HG03139 (cell line): ENCODE data around the gene VSX1.

ENCODE experiments used
- ATAC-seq: cut with Tn5 transposase; IDR thresholded peaks from one replicate; pipeline ENCODE4 v1.9.1; 2021; ENCODE audit not compliant: unreplicated experiment

VSX1 gene

DNA sequence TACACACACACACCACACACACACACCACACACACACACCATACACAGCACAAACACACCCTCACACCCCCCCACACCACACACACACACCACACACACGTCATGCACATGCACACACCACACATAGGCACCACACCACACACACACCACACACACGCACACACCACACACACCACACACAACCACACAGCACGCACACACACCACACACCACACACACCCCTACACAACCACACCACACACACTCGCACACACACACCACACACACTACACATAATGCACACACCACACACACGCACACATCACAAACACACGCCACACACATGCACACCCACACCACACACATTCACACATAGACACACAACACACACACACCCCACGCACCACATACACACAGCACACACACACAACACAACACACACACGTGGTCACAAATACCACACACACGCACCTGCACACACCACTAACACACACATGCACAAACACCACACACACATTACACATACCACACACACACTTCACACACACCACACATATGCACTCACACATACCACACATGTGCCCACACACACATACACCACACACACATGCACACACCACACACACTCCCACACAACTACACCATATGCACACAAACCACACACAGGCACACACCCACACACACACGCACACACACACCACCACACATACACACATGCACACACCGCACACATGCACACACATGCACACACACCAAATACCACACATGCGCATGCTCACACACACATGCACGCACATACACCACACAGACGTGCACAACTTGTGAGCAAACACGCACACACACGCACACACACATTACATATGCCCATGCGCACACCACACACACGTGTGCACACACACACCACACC is 14.6 kb downstream of the VSX1 start:
- ATAC-seq: no peak

DNA sequence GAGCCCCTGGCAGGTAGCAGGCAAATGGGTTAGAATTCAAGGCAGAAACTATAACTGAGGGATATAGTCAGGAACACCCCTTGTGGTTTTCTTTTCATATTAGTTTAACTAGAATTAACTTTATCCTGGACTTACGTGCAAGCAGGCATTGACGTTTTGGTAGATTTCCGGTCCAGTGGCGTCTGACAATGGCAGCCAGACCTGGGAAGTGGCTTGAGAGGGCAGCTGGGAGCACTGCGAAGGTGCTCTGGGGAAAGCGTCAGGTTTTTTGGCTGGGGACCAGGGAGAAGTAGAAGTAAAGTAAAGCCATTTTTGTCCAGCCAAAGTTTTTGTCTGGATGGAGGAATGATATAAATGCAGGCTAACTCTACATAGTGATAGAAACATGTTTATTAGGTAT is 15.6 kb downstream of the VSX1 start:
- no peak for ATAC-seq

DNA sequence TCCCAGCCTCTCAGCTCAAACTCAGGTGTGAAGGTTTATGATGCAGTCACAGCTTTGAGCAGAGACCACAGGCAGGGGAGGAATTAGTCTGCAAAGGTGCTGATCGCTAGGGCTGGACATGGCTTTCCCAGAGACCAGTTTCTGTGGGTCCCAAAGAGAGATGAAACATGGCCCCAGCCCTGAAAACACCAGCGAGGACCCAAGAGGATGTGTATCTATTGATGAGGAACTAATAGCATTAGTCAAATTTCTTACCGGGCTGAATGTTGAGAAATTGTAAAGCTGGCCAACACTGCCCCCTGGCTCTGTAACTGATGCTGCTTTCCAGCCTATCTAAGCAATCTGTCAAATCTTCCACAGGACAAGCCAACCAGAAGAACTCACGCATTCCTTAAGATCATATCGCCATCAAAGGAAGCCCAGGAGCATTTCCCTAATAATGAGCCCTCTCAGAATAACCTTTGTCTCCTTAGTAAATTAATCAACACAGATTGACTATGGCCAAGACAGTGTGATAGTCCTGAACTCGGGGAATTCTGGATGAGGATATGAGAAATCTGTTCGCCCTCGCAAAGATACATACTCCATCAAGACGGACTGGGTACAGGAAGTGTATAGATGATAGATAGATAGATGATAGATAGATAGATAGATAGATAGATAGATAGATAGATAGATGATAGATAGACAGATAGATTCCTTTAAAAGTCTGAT is 16.2 kb downstream of the VSX1 start:
- no peak for ATAC-seq

DNA sequence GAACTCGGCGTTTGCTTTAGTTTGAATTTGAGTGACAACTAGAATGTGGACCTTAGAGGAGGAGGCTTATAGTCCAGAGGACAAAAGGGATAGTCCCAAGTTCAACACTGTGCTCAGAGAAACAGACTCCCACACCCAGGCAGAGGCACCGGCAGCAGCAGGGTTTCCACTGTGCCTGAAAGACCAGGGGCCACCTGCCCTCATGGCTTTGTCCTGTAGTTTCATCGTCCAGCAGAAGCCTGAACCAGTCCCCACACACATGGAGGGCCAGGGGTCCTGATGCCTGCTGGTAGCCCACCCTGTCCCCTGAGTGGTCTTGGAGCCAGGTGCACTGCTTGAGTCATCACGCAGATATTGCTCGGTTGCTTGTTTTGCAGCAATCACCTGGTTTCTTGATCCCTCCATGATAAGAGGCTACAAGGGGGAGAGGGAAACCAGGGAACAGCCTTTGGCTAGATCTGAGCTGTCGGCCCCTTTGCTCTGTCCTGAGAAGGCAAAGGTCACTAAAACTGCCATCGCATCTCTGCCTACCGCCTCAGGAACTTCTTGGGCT is 16.8 kb downstream of the VSX1 start:
- no peak for ATAC-seq

DNA sequence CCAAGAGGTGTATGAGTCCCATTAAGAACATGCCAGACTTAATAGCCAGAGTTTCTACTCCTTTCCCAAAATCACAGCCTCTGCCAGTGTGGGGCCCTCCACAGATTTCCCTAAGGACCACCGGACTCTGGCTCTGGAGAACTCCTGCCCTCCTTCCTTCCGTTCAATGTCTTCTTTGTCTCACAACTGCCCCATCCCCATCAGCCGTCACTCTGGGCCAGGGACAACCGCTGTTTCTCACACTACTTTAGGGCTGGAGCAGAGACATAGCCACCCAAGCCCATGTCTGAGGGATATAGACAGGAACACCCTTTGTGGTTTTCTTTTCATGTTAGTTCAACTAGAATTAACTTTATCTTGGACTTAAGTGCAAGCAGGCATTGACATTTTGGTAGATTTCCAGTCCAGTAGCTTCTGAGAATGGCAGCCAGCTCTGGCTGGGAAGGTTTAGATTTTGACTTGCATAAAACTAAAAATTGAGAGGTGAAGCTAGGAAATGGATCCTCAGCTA is 17.3 kb downstream of the VSX1 start:
- no peak for ATAC-seq

DNA sequence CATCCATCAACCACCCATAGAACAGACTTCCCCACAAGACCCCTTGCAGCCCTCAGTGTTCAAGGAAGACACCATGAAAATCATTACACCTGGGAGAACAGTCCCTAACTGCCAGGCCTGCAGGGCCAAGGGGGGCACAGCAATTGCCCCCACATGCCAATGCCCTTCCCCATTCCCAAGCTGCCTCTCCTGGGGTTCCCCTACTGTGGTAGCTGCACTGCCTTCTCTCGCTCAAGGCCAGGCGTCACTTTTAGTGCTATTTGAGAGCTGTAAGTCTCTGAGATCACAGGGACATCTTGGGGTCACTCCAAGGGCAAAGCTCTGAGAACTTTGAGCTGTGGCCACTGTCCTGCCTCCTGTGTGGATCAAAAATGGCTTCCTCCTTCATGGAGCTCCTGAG is 18.0 kb downstream of the VSX1 start:
- no peak for ATAC-seq

DNA sequence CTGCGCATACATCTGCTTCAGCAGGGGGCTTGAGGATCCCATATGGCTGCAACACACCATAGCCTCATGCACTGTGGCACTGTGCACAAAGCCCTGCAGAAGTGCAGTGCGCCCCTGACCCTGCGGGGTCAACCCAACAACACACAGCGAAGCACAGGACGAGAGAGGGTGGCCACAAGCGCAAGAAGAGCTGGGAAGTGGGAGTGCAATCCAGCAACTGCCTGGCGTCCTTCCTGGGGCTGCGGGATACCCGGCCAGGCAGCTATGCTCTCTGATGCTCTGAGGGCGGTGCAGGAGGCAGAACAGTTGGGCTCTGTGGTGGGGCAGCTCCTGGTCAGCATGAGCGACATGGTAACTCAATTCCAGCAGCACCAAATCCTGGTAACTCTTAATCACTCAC is 18.4 kb downstream of the VSX1 start:
- no peak for ATAC-seq

DNA sequence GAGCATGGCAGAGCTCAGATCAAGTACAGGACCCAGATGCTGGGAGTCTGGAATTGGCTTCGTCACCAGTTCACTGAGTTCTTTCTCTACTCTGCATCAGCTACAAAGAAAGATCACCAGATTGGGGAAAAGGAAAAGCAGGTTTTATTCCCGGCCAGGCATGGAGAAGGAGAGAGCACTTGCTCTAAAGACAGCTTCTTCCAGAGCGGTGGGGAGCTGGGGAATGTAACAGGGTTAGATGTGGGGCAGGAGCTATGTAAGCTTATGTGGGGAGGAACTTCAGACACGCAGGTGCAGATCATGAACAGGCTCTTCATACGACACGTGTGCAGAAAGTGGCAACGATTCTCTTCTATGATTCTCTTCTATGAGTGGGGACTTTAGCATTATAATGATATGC is 19.1 kb downstream of the VSX1 start:
- no peak for ATAC-seq

DNA sequence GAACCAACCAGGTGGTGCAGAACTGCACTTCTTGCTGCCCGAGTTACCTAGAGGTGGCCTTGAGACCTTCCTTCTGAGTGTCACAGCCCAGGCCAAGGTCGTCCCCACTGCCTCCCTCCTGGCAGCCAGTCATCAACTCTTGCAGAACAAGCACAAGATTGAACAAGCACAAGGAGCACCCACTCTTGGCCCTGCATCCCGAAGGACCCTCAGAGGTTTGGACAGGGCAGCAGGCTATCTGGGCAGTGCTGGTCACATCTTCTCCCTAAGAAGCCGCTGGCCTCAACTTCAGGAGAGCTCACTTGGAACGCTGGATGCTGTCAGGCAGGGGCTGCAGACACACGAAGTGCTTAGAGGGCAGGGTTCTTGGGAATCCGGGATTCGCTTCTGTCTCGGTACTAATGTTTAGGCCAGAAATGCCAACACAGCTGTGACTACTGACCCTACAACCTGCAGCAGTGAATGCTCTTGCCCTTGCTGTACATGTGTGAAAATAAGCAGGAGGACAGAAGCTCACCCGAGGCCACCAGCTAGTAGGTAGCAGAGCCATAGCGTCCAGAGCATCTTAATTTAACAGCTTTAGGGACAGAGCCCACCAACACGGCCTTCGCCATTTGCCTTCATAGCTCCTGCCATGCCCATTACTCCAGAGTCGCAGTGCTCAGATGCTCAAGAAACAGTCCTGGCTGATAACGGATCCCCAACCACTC is 20.0 kb downstream of the VSX1 start:
- no peak for ATAC-seq

DNA sequence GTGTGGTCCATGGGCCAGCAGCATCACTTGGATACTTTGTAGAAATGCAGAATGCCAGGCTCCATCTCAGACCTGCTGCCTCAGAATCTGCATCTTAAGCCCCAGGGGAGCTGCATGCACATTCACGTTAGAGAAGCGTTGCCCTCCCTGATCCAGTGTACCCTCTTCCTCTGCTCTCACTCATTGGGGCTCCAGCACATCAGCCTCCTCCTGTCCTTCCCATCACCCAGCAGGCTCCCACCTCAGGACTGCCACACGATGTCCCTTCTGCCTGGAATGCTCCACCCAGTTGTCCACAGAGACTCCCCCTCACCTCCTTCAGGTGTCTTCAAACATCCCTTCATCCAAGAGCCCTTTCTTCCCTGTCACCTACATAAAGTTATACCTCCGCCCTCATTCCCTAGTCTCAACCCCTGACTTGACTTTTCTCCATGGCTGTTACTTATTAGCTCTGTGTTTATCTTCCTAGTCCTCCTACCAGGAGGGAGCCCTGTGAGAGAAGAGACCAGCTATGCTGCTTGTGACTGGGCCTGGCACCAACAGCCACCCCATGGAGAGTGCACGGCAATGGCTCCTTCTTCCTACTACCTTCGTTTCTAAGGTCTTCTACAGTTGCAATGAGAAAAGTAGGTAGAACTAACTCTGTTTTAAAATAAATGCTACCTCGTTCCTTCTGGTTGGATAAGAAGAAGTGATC is 20.7 kb downstream of the VSX1 start:
- ATAC-seq: no peak

DNA sequence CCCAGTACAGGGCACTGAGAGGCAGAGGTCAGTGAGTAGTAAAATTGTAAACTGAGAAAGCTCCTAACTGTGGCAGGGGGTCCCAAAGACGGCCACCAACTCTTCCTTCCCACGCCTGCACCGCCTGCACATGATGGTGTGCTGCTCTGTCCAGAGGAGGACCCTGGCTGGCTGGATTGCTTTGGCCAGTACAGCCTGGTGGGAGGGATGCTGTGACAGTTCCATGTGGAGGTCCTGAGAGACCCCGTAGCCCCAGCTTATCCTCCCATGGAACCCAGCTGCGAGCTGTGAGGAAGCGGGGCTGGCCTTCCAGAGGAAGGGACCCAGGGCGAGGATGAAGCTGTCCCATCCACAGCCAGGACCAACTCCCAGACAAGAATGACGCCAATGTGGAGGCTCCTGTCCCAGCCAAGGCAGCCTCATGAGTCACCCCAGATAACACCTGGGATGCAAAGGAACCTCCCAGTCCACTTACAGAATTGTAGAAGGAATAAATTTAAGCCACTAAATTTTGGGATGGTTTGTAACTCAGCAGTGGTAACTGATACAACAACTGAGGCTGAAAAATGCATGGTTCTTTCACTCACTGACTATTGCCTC is 22.0 kb downstream of the VSX1 start:
- no peak for ATAC-seq

DNA sequence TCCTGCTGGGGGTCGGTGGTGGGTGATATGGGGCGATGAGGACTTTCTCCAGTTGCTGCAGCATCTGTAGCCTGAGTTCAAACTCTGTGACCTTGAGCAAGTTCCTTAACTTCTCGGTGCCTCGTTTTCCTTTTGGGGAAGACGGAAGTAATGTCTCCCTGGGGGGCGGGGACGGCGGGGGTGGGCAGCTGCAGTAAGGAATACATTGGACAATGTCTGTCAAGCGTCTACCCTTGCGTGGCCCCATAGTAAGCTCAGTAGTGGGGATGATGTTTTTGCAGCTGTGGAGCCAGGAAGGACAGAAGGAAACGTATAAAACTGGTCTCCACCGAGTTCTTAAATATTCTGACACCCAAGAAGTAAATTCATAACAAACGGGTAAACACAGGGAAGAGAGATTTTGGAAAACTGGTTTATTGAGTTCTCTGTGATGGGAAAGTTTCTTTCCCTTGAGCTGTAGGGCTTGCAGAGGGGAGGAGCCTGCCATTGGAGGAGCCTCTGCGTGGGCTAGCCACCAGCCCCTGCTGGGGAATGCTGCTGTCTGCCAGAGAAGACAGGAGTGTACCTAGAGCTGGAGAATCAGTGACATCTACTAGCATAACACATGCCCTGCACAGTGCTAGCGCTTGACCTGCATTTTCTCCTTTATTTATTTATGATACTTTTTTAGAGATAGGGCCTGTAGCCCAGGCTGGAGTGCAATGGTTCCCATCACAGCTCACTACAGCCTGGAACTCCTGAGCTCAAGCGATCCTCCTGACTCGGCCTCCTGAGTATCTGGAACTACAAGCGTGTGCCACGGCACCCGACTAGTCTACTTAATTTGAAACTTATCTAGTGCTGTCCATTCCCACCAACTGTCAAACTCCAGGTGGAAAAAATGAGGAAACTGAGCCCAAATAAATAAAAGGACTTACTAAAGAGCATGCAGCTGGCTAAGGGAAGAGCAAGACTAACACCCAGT is 22.8 kb downstream of the VSX1 start:
- no peak for ATAC-seq

DNA sequence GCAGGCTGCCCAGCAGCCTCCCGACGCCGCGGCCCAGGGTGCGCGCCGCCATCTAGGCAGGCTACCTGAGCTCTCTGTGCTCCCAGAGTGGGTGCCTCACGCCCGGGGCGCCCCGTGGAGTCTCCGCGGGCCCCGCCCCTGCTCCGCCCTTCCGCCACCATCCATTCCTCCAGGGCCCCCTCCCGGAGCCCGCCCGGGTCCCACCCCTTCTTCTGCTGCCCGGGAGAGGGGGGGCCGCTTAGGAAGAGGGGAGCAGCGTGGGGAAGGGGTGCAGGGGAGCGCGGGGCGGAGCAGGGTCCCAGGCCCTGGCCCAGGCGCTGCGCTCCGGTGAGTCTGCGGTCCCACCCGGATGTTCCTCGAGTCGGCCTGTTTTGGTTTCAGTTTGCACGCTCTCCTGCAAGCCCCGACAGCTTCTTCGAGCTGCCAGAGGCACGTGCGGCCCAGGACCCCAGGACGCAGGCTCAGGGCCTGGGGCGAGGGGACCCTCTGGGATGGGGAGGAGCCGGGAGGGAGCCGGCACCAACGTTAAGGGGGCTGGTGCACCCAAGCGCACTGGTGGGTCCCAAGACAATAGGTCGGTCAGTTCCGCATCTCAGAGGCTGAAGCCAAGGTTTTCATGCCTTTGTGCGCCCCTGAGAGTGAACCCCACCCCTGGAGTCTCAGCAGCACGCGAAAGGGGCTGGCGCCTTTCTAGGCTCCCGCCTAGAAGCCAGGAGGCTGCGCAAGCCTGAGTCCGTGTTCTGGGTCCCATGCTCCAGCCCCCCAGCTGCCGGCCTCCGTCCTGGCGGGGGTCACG is 23.7 kb downstream of the VSX1 start, which contains the start of gene ACSS1:
Gene ACSS1 (minus strand): TSS at position 89 of the 796 bp plus-strand sequence. CDS start 37 bp downstream, at position 52.
- peak; percentile 57 for ATAC-seq

DNA sequence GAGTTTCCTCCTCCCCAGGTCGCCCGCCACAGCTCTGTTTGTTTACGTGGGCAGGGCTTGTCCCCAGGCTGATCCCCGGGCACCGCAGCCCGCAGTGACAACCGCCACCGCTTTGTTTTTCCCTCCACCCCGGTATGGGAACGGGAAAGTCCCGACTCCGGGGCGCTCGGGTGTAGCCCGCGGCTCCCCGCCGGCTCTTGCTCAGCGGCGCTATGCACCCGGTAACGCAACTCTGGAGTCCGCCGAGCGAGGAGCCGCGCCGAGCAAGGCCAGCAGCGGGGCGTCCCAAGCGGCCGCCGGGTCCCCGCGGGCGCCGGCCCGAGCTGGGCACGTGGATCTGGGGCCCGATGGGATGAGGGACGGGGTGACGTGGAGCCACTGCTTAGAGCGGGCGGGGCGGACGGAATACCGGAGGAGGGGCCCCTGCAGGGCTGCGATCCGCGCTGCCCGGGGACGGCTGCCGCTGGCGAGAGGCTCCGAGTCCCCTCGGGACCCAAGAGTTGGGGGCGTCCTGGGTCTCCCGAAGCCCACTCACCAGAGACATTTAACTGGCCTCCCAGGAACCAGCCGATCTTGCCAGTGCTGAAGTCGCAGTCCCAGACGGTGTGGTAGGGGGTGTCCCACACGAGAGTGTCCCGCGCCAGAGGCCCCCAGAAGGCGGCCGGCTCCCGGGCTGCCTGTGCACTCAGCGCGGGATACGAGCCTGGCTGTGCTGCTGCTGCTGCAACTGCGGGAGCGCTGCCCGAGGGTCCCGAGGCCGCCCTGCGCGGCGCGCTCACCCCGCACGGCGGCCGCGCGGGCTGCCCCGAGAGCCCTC is 24.5 kb downstream of the VSX1 start:
- peak; percentile 29 for ATAC-seq

DNA sequence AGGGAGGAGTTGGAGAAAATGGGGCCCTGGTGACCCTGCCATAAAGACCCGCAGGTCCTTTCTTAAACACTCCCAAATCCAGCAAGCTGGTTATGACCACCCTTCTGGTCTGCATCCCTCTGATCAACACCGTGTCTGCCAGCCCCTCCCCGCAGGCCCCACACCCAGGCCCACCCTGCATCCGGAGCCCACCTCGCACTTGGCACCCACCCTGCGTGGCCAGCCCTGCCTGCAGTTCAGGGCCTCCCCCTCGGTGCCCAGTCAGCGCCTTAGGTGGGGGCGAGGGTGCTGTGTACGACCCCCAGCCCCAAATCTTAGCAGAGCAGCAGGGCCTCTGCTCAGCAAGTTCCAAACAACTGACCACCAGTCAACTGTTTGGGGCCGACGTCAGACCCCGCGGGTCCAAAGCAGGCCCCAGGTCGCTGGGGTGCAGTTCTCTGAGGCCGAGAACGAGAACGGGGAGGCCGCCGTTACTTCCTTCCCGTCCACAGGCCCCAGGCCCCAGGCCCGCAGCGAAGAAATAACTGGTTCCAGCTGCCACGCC is 25.2 kb downstream of the VSX1 start:
- no peak for ATAC-seq

DNA sequence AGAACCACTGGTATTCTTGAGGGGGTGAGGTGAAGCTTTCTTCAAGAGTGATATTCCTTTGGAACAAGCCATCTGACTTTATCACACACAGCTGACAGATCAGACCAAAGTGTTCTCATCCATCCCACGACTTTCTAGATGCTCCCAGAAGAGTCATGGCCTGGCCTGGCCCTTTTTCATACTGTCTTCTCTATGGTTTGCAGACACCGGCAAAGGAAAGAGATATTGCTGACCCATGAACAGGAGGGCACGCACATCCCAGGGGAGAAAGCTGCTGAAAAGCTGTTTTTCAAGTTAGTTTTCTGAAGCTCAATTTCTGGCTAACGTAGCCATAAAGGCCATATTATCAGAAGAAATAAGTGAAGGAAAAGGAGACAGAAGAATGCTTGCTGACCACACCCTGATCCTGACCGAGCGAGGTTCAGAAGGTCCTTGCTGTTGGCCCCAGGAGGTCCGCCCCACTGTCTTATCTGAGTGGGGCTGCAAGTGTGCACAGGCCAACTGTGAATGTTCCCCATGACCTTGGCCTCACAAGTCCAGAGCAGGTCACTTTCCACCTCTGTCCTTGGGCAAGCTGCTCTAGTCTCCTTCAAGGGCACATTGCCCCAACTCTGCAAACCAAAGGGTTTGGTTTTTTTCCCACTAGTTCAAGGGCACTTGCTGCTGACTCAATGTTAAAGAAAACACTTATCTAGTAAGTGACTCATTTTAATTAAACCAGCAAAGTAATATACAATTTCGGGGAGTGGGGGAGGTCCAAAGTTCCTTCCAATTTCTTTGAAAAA is 26.0 kb downstream of the VSX1 start:
- ATAC-seq: no peak
